GM12878 (cell line): ENCODE measurements around the gene COQ6. TPM values are rescaled to one million over a fixed set of nuclear protein-coding genes. Genes with fewer than 3 reads are reported as not detected.

Experiments used
- ATAC-seq: fragments of 200-7000 bp; cut with Tn5 transposase; 3 replicates; pipeline ENCODE4 v1.9.1; 2020; ENCODE audit warnings: mild to moderate bottlenecking, moderate library complexity
- BruUV-seq: library from RNA; stranded (reverse); fragments of 400-500 nt; replicated peaks from 2 replicates; lab custom pipeline; 2021; lab: Mats Ljungman, UMichigan
- CTCF ChIA-PET: fragments of 300-600 bp; sonication (Branson Sonifier 250); formaldehyde crosslinking; extraction: SDS; loops from one replicate; lab custom pipeline; 2021; ENCODE audit warnings: inconsistent platforms; lab: Yijun Ruan, JAX
- POLR2A ChIA-PET: fragments of 350-600 bp; formaldehyde crosslinking; extraction: SDS; loops from one replicate; lab custom pipeline; 2021; ENCODE audit warnings: inconsistent platforms; lab: Charles Lee
- RAD21 ChIA-PET: fragments of 300-600 bp; sonication (Branson Sonifier 250); formaldehyde crosslinking; loops from one replicate; lab custom pipeline; 2023; ENCODE audit warnings: antibody characterized with exemption; ENCODE audit not compliant: unreplicated experiment; lab: Charles Lee
- SMC1A ChIA-PET: fragments of 300-600 bp; sonication (Branson Sonifier 250); formaldehyde crosslinking; loops from one replicate; lab custom pipeline; 2023; ENCODE audit not compliant: unreplicated experiment, uncharacterized antibody; lab: Charles Lee
- DNase-seq: peaks from one replicate; pipeline ENCODE4 v3.0.0-alpha.2; 2011; ENCODE audit warnings: low read depth, low spot score
- FAIRE-seq: peaks from 3 replicates; lab custom pipeline; 2011; peaks lifted over from hg19 to GRCh38; lab: Jason Lieb, UNC
- H2AFZ ChIP-seq: 2 replicates; pipeline ENCODE4 v1.6.0; 2011; ENCODE audit warnings: low read depth, low read length, control low read depth; ENCODE audit not compliant: control insufficient read depth
- H3K27ac ChIP-seq: 2 replicates; pipeline ENCODE4 v1.5.1; 2011; ENCODE audit warnings: control low read depth; ENCODE audit not compliant: control insufficient read depth, insufficient read depth
- H3K27me3 ChIP-seq, 2 experiments: replicated peaks in 1 of 2; 2 replicates each; pipeline versions ENCODE4 v1.6.0 to v1.6.1; 2011; ENCODE audit warnings: low read length in 1 of 2; ENCODE audit not compliant: control insufficient read depth in 2 of 2, insufficient read depth in 2 of 2
- H3K36me3 ChIP-seq, 2 experiments: 2 replicates each; pipeline ENCODE4 v1.5.1; 2011; ENCODE audit warnings: low read length in 1 of 2; ENCODE audit not compliant: control insufficient read depth in 2 of 2, insufficient read depth in 2 of 2
- H3K4me1 ChIP-seq: 2 replicates; pipeline ENCODE4 v1.6.1; 2011; ENCODE audit warnings: mild to moderate bottlenecking, low read length, moderate library complexity, mixed read lengths; ENCODE audit not compliant: control insufficient read depth, insufficient read depth
- H3K4me2 ChIP-seq: 2 replicates; pipeline ENCODE4 v1.6.0; 2011; ENCODE audit warnings: control low read depth; ENCODE audit not compliant: control insufficient read depth, insufficient read depth
- H3K4me3 ChIP-seq: fragments of 200-600 bp; sonication (generic); 2 replicates; pipeline ENCODE4 v1.5.1; 2016
- H3K79me2 ChIP-seq: 2 replicates; pipeline ENCODE4 v1.6.0; 2011; ENCODE audit warnings: low read length; ENCODE audit not compliant: control insufficient read depth, insufficient read depth
- H3K9ac ChIP-seq: 2 replicates; pipeline ENCODE4 v1.8.0; 2011; ENCODE audit warnings: low read length, control low read depth, mixed read lengths; ENCODE audit not compliant: control insufficient read depth, insufficient read depth
- H3K9me3 ChIP-seq: replicated peaks from 3 replicates; pipeline ENCODE4 v1.5.1; 2011; ENCODE audit warnings: mild to moderate bottlenecking, low read length; ENCODE audit not compliant: control insufficient read depth, insufficient read depth
- H4K20me1 ChIP-seq: 2 replicates; pipeline ENCODE4 v1.6.0; 2011; ENCODE audit not compliant: control insufficient read depth, insufficient read depth
- ESRRA ChIP-seq: IDR thresholded peaks from 2 replicates; pipeline ENCODE4 v1.6.1; 2012; ENCODE audit warnings: mild to moderate bottlenecking, low read length, improper control_type of control experiment
- KLF5 ChIP-seq: fragments of 450-650 bp; IDR thresholded peaks from 2 replicates; pipeline ENCODE4 v1.6.1; 2014; ENCODE audit warnings: mild to moderate bottlenecking; ENCODE audit not compliant: partially characterized antibody
- MTA3 ChIP-seq: IDR thresholded peaks from 2 replicates; pipeline ENCODE4 v1.6.1; 2012; ENCODE audit warnings: low read length, inconsistent platforms, borderline replicate concordance
- NBN ChIP-seq: fragments of 450-650 bp; IDR thresholded peaks from 2 replicates; pipeline ENCODE4 v1.6.1; 2016
- NRF1 ChIP-seq: conservative IDR thresholded peaks from 2 replicates; pipeline ENCODE4 v1.6.1; 2011; ENCODE audit warnings: mild to moderate bottlenecking, low read depth, low read length, improper control_type of control experiment
- RUNX3 ChIP-seq: IDR thresholded peaks from 2 replicates; pipeline ENCODE4 v1.6.1; 2012; ENCODE audit warnings: low read length, inconsistent platforms
- SMAD5 ChIP-seq: IDR thresholded peaks from 2 replicates; pipeline ENCODE4 v1.6.1; 2016; ENCODE audit warnings: antibody characterized with exemption, low read depth
- TCF12 ChIP-seq: IDR thresholded peaks from 2 replicates; pipeline ENCODE4 v1.6.1; 2011; ENCODE audit warnings: low read depth, mild to moderate bottlenecking, low read length
- TCF7 ChIP-seq: IDR thresholded peaks from 2 replicates; pipeline ENCODE4 v1.6.1; 2014; ENCODE audit warnings: antibody characterized with exemption, borderline replicate concordance
- WGBS: methylation state at CpG from one replicate; pipeline ENCODE4 v1.1.6; 2016; ENCODE audit warnings: low lambda C conversion rate; ENCODE audit not compliant: insufficient replicate concordance, insufficient coverage; ENCODE audit errors: missing lambda C conversion rate; 5-methylcytosine and 5-hydroxymethylcytosine counted together
- in situ Hi-C: fragments of 300-500 bp; cut with MboI; formaldehyde crosslinking; loops from 9 replicates; pipeline ENCODE4 v1.14.3; 2018; ENCODE audit warnings: mixed read lengths
- intact Hi-C: fragments of 100-400 bp; cut with micrococcal nuclease; formaldehyde crosslinking; loops from one replicate; pipeline ENCODE4 v1.14.2; 2022; ENCODE audit not compliant: unreplicated experiment
- polyA plus RNA-seq, 11 experiments: library from polyadenylated mRNA; depleted of rRNA in 4 of 11; unstranded in 6 of 11; stranded (reverse) in 5 of 11; fragments of >200 nt; fragmentation: Nextera tagmentation in 4 of 11; fragmentation: Illumina TruSeq in 1 of 11; extraction: Ambion mirVana in 4 of 11; extraction: Trizol in 1 of 11; gene quantifications; 1 replicate in 1 of 11; 2 replicates in 10 of 11; pipeline versions ENCODE4 v1.2.1 to v1.2.3, GENCODE V29; 2011 to 2016; ENCODE audit warnings: inconsistent platforms in 2 of 11, missing spikeins in 2 of 11, low read depth in 1 of 11
- small RNA-seq: library from RNA; depleted of rRNA; stranded (forward); fragments of <200 nt; gene quantifications from one replicate; pipeline ENCODE3, GENCODE V24; 2014
- total RNA-seq, 4 experiments: library from RNA; depleted of rRNA in 3 of 4; stranded (reverse); fragments of >200 nt in 3 of 4; fragmentation: Illumina TruSeq in 1 of 4; extraction: Trizol in 1 of 4; gene quantifications; 2 replicates each; pipeline versions ENCODE4 v1.2.1 to v1.2.3, GENCODE V29; 2013 to 2021
- TF ChIP-seq, protein P1 (sequence below): IDR thresholded peaks from 2 replicates; pipeline ENCODE4 v1.6.1; 2012; ENCODE audit warnings: low read depth, low read length, improper control_type of control experiment
- TF ChIP-seq, protein P2 (sequence below): fragments of 450-650 bp; IDR thresholded peaks from 2 replicates; pipeline ENCODE4 v1.6.1; 2018; ENCODE audit warnings: mild to moderate bottlenecking, low read depth, moderate library complexity; ENCODE audit not compliant: partially characterized antibody

The COQ6 gene
- total and polyA plus RNA-seq, 10 of the 15 experiments (the other 5 are each of a cell fraction or from before 2014, with no cell fraction given): 5.4 to 45.5 (median 19.1) TPM

- ChIA-PET SMC1A (interaction anchor here (0.7 to 1.1 kb wide), 2 partner anchors 16 to 89 kb away, joined by 3 to 4 read pairs; no protein-coding TSS in a partner anchor), CTCF (no interaction called here), RAD21 (no interaction called here), POLR2A (no interaction called here)
- intact Hi-C loops (no loop called here), in situ Hi-C loops (no loop called here)
- DNase-seq (no peak), ATAC-seq (no peak), FAIRE-seq (no peak)
- no TSS peak for BruUV-seq
- Histone ChIP-seq H3K36me3 (peaks cover 0 to 6% of the 10 kb centered on the region in 2 experiments; a peak in 1 of 4 replicates), H2AFZ (no peak overlapping the region), H3K27ac (no peak overlapping the region), H3K9ac (no peak overlapping the region), H3K9me3 (no peaks in the 10 kb centered on the region), H3K4me3 (no peak overlapping the region), H4K20me1 (no peaks in the 10 kb centered on the region), H3K27me3 (no peaks in the 10 kb centered on the region), H3K4me1 (no peaks in the 10 kb centered on the region), H3K79me2 (no peaks in the 10 kb centered on the region), H3K4me2 (no peak overlapping the region)
- TF ChIP-seq NBN (no peak), KLF5 (no peak), MTA3 (no peak), SMAD5 (no peak), ESRRA (no peak), NRF1 (no peak), TCF12 (no peak), TCF7 (no peak), RUNX3 (no peak)
- TF ChIP-seq, protein P1, sequence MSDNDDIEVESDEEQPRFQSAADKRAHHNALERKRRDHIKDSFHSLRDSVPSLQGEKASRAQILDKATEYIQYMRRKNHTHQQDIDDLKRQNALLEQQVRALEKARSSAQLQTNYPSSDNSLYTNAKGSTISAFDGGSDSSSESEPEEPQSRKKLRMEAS: no peak
- TF ChIP-seq, protein P2, sequence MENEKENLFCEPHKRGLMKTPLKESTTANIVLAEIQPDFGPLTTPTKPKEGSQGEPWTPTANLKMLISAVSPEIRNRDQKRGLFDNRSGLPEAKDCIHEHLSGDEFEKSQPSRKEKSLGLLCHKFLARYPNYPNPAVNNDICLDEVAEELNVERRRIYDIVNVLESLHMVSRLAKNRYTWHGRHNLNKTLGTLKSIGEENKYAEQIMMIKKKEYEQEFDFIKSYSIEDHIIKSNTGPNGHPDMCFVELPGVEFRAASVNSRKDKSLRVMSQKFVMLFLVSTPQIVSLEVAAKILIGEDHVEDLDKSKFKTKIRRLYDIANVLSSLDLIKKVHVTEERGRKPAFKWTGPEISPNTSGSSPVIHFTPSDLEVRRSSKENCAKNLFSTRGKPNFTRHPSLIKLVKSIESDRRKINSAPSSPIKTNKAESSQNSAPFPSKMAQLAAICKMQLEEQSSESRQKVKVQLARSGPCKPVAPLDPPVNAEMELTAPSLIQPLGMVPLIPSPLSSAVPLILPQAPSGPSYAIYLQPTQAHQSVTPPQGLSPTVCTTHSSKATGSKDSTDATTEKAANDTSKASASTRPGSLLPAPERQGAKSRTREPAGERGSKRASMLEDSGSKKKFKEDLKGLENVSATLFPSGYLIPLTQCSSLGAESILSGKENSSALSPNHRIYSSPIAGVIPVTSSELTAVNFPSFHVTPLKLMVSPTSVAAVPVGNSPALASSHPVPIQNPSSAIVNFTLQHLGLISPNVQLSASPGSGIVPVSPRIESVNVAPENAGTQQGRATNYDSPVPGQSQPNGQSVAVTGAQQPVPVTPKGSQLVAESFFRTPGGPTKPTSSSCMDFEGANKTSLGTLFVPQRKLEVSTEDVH: no peak
- WGBS: 77% methylated on average over 2 of the region's 2 CpGs
Observed at GRCh38 chr14:74008843-74009499, 58.9 kb downstream of the COQ6 start.

Small RNA genes lying within 50 kb of the gene (small RNA-seq; reads per million reads assigned to genes)
- gene AC005480.2: not detected
- not detected for gene RF00019

Other genes starting within 250 kb of the COQ6 start
Only the 7 nearest of the 8 such genes appear.
- gene PTGR2, start 98.5 kb upstream of the COQ6 start, total RNA-seq (2014; rRNA removed): 4.2 and 5.9 TPM in 2 replicates
- 8.5 and 10.0 TPM in 2 replicates for gene PTGR2, start 98.5 kb upstream of the COQ6 start, total RNA-seq (2014; rRNA removed; fragmentation: Illumina TruSeq; extraction: Trizol)
- 5.3 and 6.1 TPM in 2 replicates for gene PTGR2, start 98.5 kb upstream of the COQ6 start, total RNA-seq (2021)
- 3.3 and 5.6 TPM in 2 replicates for gene PTGR2, start 98.5 kb upstream of the COQ6 start, polyA plus RNA-seq (2011; rRNA removed)
- gene PTGR2, start 98.5 kb upstream of the COQ6 start, polyA plus RNA-seq (2014; fragmentation: Illumina TruSeq; extraction: Trizol): 11.8 and 12.8 TPM in 2 replicates
- gene PTGR2, start 98.5 kb upstream of the COQ6 start, polyA plus RNA-seq (2014; fragmentation: Nextera tagmentation; extraction: Ambion mirVana): 1 to 10 TPM; 8.9 to 9.6 TPM
- 5.5 and 8.0 TPM in 2 replicates for gene PTGR2, start 98.5 kb upstream of the COQ6 start, polyA plus RNA-seq (2014; rRNA removed)
- gene PTGR2, start 98.5 kb upstream of the COQ6 start, polyA plus RNA-seq (2016; fragmentation: Nextera tagmentation; extraction: Ambion mirVana): 1 to 10 TPM; 7.6 to 9.7 TPM
- 50.7 and 54.7 TPM in 2 replicates for gene ZNF410, start 63.4 kb upstream of the COQ6 start, total RNA-seq (2014; rRNA removed)
- gene ZNF410, start 63.4 kb upstream of the COQ6 start, total RNA-seq (2014; rRNA removed; fragmentation: Illumina TruSeq; extraction: Trizol): 43.0 and 44.3 TPM in 2 replicates
- 32.1 and 33.9 TPM in 2 replicates for gene ZNF410, start 63.4 kb upstream of the COQ6 start, total RNA-seq (2021)
- 41.7 and 49.3 TPM in 2 replicates for gene ZNF410, start 63.4 kb upstream of the COQ6 start, polyA plus RNA-seq (2011; rRNA removed)
- gene ZNF410, start 63.4 kb upstream of the COQ6 start, polyA plus RNA-seq (2014; fragmentation: Illumina TruSeq; extraction: Trizol): 41.7 and 45.5 TPM in 2 replicates
- 10 to 100 TPM; 51.2 to 56.6 TPM for gene ZNF410, start 63.4 kb upstream of the COQ6 start, polyA plus RNA-seq (2014; fragmentation: Nextera tagmentation; extraction: Ambion mirVana)
- 30.1 and 31.2 TPM in 2 replicates for gene ZNF410, start 63.4 kb upstream of the COQ6 start, polyA plus RNA-seq (2014; rRNA removed)
- gene ZNF410, start 63.4 kb upstream of the COQ6 start, polyA plus RNA-seq (2016; fragmentation: Nextera tagmentation; extraction: Ambion mirVana): 10 to 100 TPM; 51.2 to 52.9 TPM
- 0.73 and 1.2 TPM in 2 replicates for gene FAM161B, start 208 bp upstream of the COQ6 start, total RNA-seq (2014; rRNA removed)
- 0.78 and 0.85 TPM in 2 replicates for gene FAM161B, start 208 bp upstream of the COQ6 start, total RNA-seq (2014; rRNA removed; fragmentation: Illumina TruSeq; extraction: Trizol)
- gene FAM161B, start 208 bp upstream of the COQ6 start, total RNA-seq (2021): 0.87 and 1.0 TPM in 2 replicates
- gene FAM161B, start 208 bp upstream of the COQ6 start, polyA plus RNA-seq (2011; rRNA removed): 0.75 TPM in 2 replicates
- 1.00 and 1.0 TPM in 2 replicates for gene FAM161B, start 208 bp upstream of the COQ6 start, polyA plus RNA-seq (2014; fragmentation: Illumina TruSeq; extraction: Trizol)
- gene FAM161B, start 208 bp upstream of the COQ6 start, polyA plus RNA-seq (2014; fragmentation: Nextera tagmentation; extraction: Ambion mirVana): under 1 TPM; 0.33 to 0.34 TPM
- gene FAM161B, start 208 bp upstream of the COQ6 start, polyA plus RNA-seq (2014; rRNA removed): 0.66 and 0.94 TPM in 2 replicates
- gene FAM161B, start 208 bp upstream of the COQ6 start, polyA plus RNA-seq (2016; fragmentation: Nextera tagmentation; extraction: Ambion mirVana): 1 to 10 TPM; 1.1 to 1.2 TPM
- 7.3 and 7.9 TPM in 2 replicates for gene ENTPD5, start 69.0 kb downstream of the COQ6 start, total RNA-seq (2014; rRNA removed)
- gene ENTPD5, start 69.0 kb downstream of the COQ6 start, total RNA-seq (2014; rRNA removed; fragmentation: Illumina TruSeq; extraction: Trizol): 7.0 and 7.4 TPM in 2 replicates
- gene ENTPD5, start 69.0 kb downstream of the COQ6 start, total RNA-seq (2021): 9.9 and 11.4 TPM in 2 replicates
- 8.8 and 10.0 TPM in 2 replicates for gene ENTPD5, start 69.0 kb downstream of the COQ6 start, polyA plus RNA-seq (2011; rRNA removed)
- 8.6 and 10.9 TPM in 2 replicates for gene ENTPD5, start 69.0 kb downstream of the COQ6 start, polyA plus RNA-seq (2014; fragmentation: Illumina TruSeq; extraction: Trizol)
- gene ENTPD5, start 69.0 kb downstream of the COQ6 start, polyA plus RNA-seq (2014; fragmentation: Nextera tagmentation; extraction: Ambion mirVana): 1 to 10 TPM; 2.4 TPM
- gene ENTPD5, start 69.0 kb downstream of the COQ6 start, polyA plus RNA-seq (2014; rRNA removed): 7.0 TPM in 2 replicates
- 1 to 10 TPM; 7.2 to 8.4 TPM for gene ENTPD5, start 69.0 kb downstream of the COQ6 start, polyA plus RNA-seq (2016; fragmentation: Nextera tagmentation; extraction: Ambion mirVana)
- gene BBOF1, start 69.0 kb downstream of the COQ6 start, total RNA-seq (2014; rRNA removed): 0.79 and 1.6 TPM in 2 replicates
- 2.4 and 2.6 TPM in 2 replicates for gene BBOF1, start 69.0 kb downstream of the COQ6 start, total RNA-seq (2014; rRNA removed; fragmentation: Illumina TruSeq; extraction: Trizol)
- gene BBOF1, start 69.0 kb downstream of the COQ6 start, total RNA-seq (2021): 0.64 and 0.77 TPM in 2 replicates
- 0.50 and 0.58 TPM in 2 replicates for gene BBOF1, start 69.0 kb downstream of the COQ6 start, polyA plus RNA-seq (2011; rRNA removed)
- 1.3 and 2.1 TPM in 2 replicates for gene BBOF1, start 69.0 kb downstream of the COQ6 start, polyA plus RNA-seq (2014; fragmentation: Illumina TruSeq; extraction: Trizol)
- gene BBOF1, start 69.0 kb downstream of the COQ6 start, polyA plus RNA-seq (2014; fragmentation: Nextera tagmentation; extraction: Ambion mirVana): under 1 TPM; 0.60 to 0.69 TPM
- gene BBOF1, start 69.0 kb downstream of the COQ6 start, polyA plus RNA-seq (2014; rRNA removed): 0.34 and 1.3 TPM in 2 replicates
- 1 to 10 TPM in 1 of 2 experiments, under 1 TPM in 1; 0.79 to 1.4 TPM for gene BBOF1, start 69.0 kb downstream of the COQ6 start, polyA plus RNA-seq (2016; fragmentation: Nextera tagmentation; extraction: Ambion mirVana)
- gene ALDH6A1, start 134.2 kb downstream of the COQ6 start, total RNA-seq (2014; rRNA removed): 7.9 and 10.2 TPM in 2 replicates
- 8.6 and 10.0 TPM in 2 replicates for gene ALDH6A1, start 134.2 kb downstream of the COQ6 start, total RNA-seq (2014; rRNA removed; fragmentation: Illumina TruSeq; extraction: Trizol)
- gene ALDH6A1, start 134.2 kb downstream of the COQ6 start, total RNA-seq (2021): 13.1 and 13.6 TPM in 2 replicates
- gene ALDH6A1, start 134.2 kb downstream of the COQ6 start, polyA plus RNA-seq (2011; rRNA removed): 13.8 and 17.5 TPM in 2 replicates
- 7.6 and 9.0 TPM in 2 replicates for gene ALDH6A1, start 134.2 kb downstream of the COQ6 start, polyA plus RNA-seq (2014; fragmentation: Illumina TruSeq; extraction: Trizol)
- 1 to 10 TPM; 6.3 to 9.9 TPM for gene ALDH6A1, start 134.2 kb downstream of the COQ6 start, polyA plus RNA-seq (2014; fragmentation: Nextera tagmentation; extraction: Ambion mirVana)
- gene ALDH6A1, start 134.2 kb downstream of the COQ6 start, polyA plus RNA-seq (2014; rRNA removed): 9.7 and 10.5 TPM in 2 replicates
- gene ALDH6A1, start 134.2 kb downstream of the COQ6 start, polyA plus RNA-seq (2016; fragmentation: Nextera tagmentation; extraction: Ambion mirVana): 10 to 100 TPM; 22.0 to 23.4 TPM
- gene LIN52, start 134.7 kb downstream of the COQ6 start, total RNA-seq (2014; rRNA removed): 18.2 and 19.3 TPM in 2 replicates
- 18.3 and 19.8 TPM in 2 replicates for gene LIN52, start 134.7 kb downstream of the COQ6 start, total RNA-seq (2014; rRNA removed; fragmentation: Illumina TruSeq; extraction: Trizol)
- gene LIN52, start 134.7 kb downstream of the COQ6 start, total RNA-seq (2021): 10.4 and 13.3 TPM in 2 replicates
- gene LIN52, start 134.7 kb downstream of the COQ6 start, polyA plus RNA-seq (2011; rRNA removed): 18.8 and 25.6 TPM in 2 replicates
- 23.7 and 26.2 TPM in 2 replicates for gene LIN52, start 134.7 kb downstream of the COQ6 start, polyA plus RNA-seq (2014; fragmentation: Illumina TruSeq; extraction: Trizol)
- 10 to 100 TPM; 19.0 to 21.4 TPM for gene LIN52, start 134.7 kb downstream of the COQ6 start, polyA plus RNA-seq (2014; fragmentation: Nextera tagmentation; extraction: Ambion mirVana)
- 18.5 and 20.0 TPM in 2 replicates for gene LIN52, start 134.7 kb downstream of the COQ6 start, polyA plus RNA-seq (2014; rRNA removed)
- gene LIN52, start 134.7 kb downstream of the COQ6 start, polyA plus RNA-seq (2016; fragmentation: Nextera tagmentation; extraction: Ambion mirVana): 10 to 100 TPM; 28.5 to 30.9 TPM